Activated CD8-positive, alpha-beta T cell treated with anti-CD3 and anti-CD28 coated beads, Interleukin-2, amount 10 ng/mL, durations not matched to agents 7 days and 5 days (primary cell): ENCODE results near the gene PTH2. TPM values are rescaled to one million over a fixed set of nuclear protein-coding genes. Genes with fewer than 3 reads are reported as not detected.

Experiments
- ATAC-seq: fragments of 150-1000 bp; cut with Tn5 transposase; one replicate; pipeline ENCODE4 v1.10.0; 2021; ENCODE audit warnings: moderate library complexity
- CTCF ChIA-PET: fragments of 350-600 bp; sonication (Branson Sonifier 250); formaldehyde crosslinking; loops from one replicate; lab custom pipeline; 2021; ENCODE audit warnings: antibody characterized with exemption; lab: Charles Lee
- POLR2A ChIA-PET: fragments of 350-600 bp; sonication (Branson Sonifier 250); formaldehyde crosslinking; loops from one replicate; lab custom pipeline; 2021; ENCODE audit warnings: antibody characterized with exemption; lab: Charles Lee
- DNase-seq: peaks from one replicate; pipeline ENCODE4 v3.0.0-alpha.2; 2020
- H3K27ac Mint-ChIP-seq: one replicate; pipeline ENCODE4 v1.8.0; 2021; ENCODE audit warnings: mild to moderate bottlenecking, mixed read lengths
- H3K27me3 Mint-ChIP-seq: one replicate; pipeline ENCODE4 v1.8.0; 2021; ENCODE audit warnings: low read depth, mixed read lengths
- H3K36me3 Mint-ChIP-seq: one replicate; pipeline ENCODE4 v1.8.0; 2021; ENCODE audit warnings: low read depth, mixed read lengths
- H3K4me1 Mint-ChIP-seq: one replicate; pipeline ENCODE4 v1.8.0; 2021; ENCODE audit warnings: low read depth, mixed read lengths
- H3K4me3 Mint-ChIP-seq: one replicate; pipeline ENCODE4 v1.8.0; 2021; ENCODE audit warnings: mild to moderate bottlenecking, mixed read lengths
- H3K9me3 Mint-ChIP-seq: one replicate; pipeline ENCODE4 v1.8.0; 2022; ENCODE audit warnings: mixed read lengths; ENCODE audit not compliant: insufficient read depth
- total RNA-seq, 2 experiments: library from RNA; stranded (reverse); gene quantifications; one replicate each; pipeline ENCODE4 v1.2.3, GENCODE V29; 2021

Gene PTH2
- total RNA-seq, 2 experiments from 2014 or later: not detected

DNA sequence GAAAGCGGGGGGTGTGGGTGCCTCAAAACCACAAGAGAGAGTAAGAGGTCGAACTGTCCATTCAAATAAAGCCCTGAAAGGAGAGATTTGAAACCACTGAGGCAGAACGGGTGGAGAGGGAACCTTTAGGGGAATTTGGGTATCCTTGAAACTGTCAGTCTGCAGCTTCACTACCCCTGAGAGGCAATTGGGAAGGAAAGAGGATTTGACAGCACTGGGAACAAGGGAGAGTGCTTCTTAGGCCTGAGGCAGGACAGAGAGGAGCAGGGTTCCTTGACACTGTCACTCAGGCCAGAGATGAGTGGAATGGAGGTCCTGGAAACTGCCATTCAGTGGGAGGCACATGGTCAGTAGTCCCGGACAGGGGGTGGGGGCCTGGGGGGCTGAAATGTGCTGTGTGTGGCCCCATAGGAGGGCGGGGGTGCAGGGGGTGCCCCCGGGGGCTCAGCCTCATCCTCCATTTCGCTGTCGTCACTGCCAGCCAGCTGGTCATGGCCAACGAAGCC, 7.0 kb upstream of the PTH2 start:
- Mint-ChIP-seq H3K27me3 (peaks cover 77% of the 10 kb centered on the region), H3K9me3 (no peaks in the 10 kb centered on the region), H3K27ac (no peak overlapping the region), H3K4me3 (no peak overlapping the region), H3K36me3 (peaks cover 3% of the 10 kb centered on the region), H3K4me1 (peaks cover 53% of the 10 kb centered on the region)
- CTCF ChIA-PET: interaction anchor here (0.8 to 1.5 kb wide), 5 partner anchors 9 to 232 kb away, joined by 3 to 11 read pairs (median 4); no protein-coding TSS in a partner anchor
- ATAC-seq (no peak), DNase-seq (no peak)
- POLR2A ChIA-PET: no interaction called here

DNA sequence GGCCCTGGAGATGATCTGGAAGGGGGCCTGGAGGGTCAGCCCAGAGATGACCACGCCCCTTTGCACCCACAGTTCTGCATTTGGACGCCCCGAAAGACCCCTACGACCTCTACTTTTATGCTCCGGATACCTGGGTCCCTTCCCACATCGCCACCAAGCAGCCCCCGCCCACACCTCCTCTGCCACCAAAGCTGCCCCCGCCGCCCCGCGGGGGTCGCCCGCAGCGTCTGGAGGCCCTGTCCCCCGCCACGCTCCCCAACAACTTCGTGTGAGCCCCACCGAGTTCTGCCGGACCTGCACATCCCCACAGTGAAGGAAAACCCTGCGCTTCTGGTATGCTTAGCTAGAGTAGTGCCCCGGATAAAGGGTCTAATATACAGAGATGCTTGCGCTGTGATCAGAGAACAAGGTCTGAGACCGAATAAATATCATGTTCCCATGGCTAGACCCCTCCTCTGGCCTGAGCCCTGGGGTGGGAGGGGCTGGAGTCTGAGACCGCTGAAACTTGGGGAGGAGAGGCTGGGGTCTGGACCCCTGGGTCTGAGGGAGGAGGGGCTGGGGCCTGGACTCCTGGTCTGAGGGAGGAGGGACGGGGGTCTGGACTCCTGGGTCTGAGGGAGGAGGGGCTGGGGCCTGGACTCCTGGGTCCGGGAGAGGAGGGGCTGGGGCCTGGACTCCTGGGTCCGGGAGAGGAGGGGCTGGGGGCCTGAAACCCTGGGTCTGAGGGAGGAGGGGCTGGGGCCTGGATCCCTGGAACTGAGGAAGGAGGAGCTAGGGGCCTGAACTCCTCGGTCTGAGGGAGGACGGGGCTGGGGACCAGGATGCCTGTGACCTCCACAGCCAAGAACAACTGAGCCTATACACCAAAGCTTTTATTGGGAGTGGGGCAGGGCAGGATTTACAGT, 5.6 kb upstream of the PTH2 start:
- no peak overlapping the region for H3K27ac Mint-ChIP-seq
- CTCF ChIA-PET: interaction anchor here (1.3 to 1.5 kb wide), 4 partner anchors 8 to 48 kb away, joined by 3 to 11 read pairs (median 4); no protein-coding TSS in a partner anchor
- H3K27me3 Mint-ChIP-seq: peaks cover 79% of the 10 kb centered on the region
- H3K9me3 Mint-ChIP-seq: no peaks in the 10 kb centered on the region
- POLR2A ChIA-PET: no interaction called here
- no peak overlapping the region for H3K4me3 Mint-ChIP-seq
- DNase-seq (no peak), ATAC-seq (no peak)
- peaks cover 64% of the 10 kb centered on the region for H3K4me1 Mint-ChIP-seq
- H3K36me3 Mint-ChIP-seq: peaks cover 3% of the 10 kb centered on the region

DNA sequence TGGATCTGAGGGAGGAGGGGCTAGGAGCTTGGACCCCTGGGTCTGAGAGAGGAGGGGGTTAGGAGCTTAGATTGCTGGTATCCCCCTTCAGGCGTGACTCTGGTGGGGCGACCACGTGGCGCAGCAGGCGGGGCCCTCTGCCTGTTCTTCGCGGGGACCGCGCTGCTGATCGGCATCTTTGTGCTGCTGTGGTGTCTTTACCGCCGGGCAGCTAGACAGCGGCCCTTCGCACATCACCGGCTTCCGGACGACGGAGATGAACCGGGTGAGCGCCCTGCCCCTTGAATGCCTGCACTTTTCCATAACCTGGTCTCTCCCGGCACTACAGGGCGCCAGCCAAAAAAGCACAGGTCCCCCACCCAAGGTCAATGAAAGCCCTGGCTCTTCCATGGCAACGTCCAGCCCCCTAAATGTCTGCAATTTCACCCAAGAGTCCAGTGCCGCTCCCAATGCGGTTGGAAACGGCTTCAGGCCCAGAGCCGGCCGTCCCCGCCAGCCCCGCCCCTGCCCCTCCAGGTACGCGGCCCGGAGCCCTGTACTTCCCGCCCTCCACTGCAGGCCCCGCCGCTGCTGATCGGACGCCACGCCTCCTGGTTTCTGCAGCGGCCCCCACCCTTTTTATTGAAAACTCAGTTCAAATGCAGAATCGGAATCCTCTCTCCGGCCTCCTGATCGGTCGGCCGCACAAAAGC, 4.8 kb upstream of the PTH2 start:
- peaks cover 66% of the 10 kb centered on the region for H3K4me1 Mint-ChIP-seq
- POLR2A ChIA-PET: no interaction called here
- H3K9me3 Mint-ChIP-seq: no peaks in the 10 kb centered on the region
- peaks cover 79% of the 10 kb centered on the region for H3K27me3 Mint-ChIP-seq
- CTCF ChIA-PET: interaction anchor here (1.2 to 3.8 kb wide), 2 partner anchors 9 to 36 kb away, joined by 3 to 20 read pairs; no protein-coding TSS in a partner anchor
- ATAC-seq: peak; percentile 63
- peak overlapping the region; percentile 20 for H3K27ac Mint-ChIP-seq
- peaks cover 4% of the 10 kb centered on the region for H3K36me3 Mint-ChIP-seq
- peak; percentile 63 for DNase-seq
- peak overlapping the region; percentile 38 for H3K4me3 Mint-ChIP-seq

DNA sequence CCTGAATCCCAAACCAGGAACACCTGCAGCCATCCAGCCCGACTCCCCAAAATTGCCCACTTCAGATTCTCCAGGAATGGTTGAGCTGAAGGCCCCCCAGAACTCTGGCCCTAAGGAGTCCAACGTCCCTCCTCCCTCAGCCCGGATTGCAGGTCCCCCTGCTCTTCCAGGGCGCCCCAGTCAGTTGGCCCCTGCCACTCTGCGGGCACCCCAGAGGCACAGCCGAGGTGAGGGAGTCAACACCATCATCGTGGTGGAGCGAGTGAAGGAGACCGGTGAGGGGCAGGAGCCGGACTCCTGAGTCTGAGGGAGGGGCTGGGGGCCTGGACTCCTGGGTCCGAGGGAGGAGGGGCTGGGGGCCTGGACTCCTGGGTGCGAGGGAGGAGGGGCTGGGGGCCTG, 4.1 kb upstream of the PTH2 start:
- DNase-seq (no peak), ATAC-seq (no peak)
- Mint-ChIP-seq H3K9me3 (no peaks in the 10 kb centered on the region), H3K27me3 (peaks cover 79% of the 10 kb centered on the region), H3K4me3 (no peak overlapping the region), H3K36me3 (peaks cover 5% of the 10 kb centered on the region), H3K27ac (peak overlapping the region; percentile 14), H3K4me1 (peaks cover 67% of the 10 kb centered on the region)
- ChIA-PET POLR2A (no interaction called here), CTCF (interaction anchor here (0.9 to 3.8 kb wide), 3 partner anchors 9 to 46 kb away, joined by 3 to 20 read pairs (median 3); partner anchors contain the start of gene FLT3LG)

DNA sequence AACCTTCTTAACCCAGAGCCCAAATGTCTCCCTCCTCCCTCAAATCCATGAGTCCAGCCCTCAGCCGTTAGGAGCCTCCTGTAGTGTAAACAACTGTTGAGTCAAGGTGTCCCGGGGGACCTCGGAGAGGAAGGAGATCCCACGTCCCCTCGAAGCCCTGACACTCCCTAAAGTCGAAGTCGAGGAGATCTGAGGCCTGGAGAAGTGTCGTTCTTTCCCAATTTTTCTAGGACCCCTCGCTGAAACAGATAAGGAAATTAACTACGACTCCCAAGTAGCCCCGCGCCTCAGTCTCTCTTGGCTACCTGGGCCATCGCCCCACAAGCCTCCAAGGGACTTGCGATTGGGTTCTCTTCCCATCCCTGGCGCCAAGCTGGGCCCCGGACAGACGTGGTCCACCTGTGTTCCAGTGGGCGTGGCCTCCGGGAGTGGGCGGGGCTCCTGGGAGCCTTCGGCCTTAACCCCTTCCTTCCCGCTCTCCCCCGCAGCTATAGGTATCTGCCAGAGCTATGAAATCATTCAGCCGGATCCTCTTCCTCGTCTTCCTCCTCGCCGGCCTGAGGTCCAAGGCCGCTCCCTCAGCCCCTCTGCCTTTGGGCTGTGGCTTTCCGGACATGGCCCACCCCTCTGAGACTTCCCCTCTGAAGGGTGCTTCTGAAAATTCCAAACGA, 2.8 kb upstream of the PTH2 start:
- ChIA-PET POLR2A (interaction anchor here (1.1 kb wide), 1 partner anchor 93 kb away, joined by 3 read pairs; no protein-coding TSS in a partner anchor), CTCF (interaction anchor here (0.7 to 3.8 kb wide), 6 partner anchors 10 to 47 kb away, joined by 3 to 20 read pairs (median 4); partner anchors contain the start of gene FLT3LG)
- no peak for ATAC-seq
- Mint-ChIP-seq H3K4me3 (no peak overlapping the region), H3K27ac (no peak overlapping the region), H3K27me3 (peaks cover 82% of the 10 kb centered on the region), H3K9me3 (no peaks in the 10 kb centered on the region), H3K36me3 (peaks cover 3% of the 10 kb centered on the region), H3K4me1 (peaks cover 73% of the 10 kb centered on the region)
- DNase-seq: peak; percentile 56

DNA sequence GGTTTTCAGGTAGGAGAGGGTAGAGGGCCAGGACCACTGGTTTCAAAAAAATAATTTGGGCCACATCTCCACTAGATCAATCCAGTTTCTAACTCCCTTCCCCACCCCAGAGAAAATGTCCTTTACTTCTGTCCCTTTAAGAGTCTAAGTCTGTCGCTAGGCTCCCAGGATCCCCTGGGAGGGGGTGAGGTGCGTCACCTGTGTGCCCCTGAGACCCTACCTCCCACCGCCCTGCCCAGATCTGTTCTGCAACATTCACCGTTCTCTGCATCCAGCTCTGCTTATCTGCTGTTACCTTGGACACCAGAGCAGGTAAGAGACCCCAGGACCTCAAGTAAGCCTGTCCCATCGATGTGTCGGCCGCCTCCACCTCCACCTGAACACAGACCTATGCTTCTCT, 1.9 kb upstream of the PTH2 start, which contains the start of gene GFY:
Gene GFY, plus strand, starts transcription at position 211 of the 400 bp plus-strand sequence. CDS start 1,043 bp downstream, outside the sequence.
- CTCF ChIA-PET: interaction anchor here (1.4 to 3.8 kb wide), 5 partner anchors 9 to 33 kb away, joined by 3 to 20 read pairs (median 4); no protein-coding TSS in a partner anchor
- Mint-ChIP-seq H3K9me3 (no peaks in the 10 kb centered on the region), H3K27me3 (peaks cover 85% of the 10 kb centered on the region), H3K4me3 (no peak within 1 kb of the TSS), H3K36me3 (peaks cover 3% of the 10 kb centered on the region), H3K27ac (no peak within 1 kb of the TSS), H3K4me1 (peaks cover 74% of the 10 kb centered on the region)
- DNase-seq: no peak
- ATAC-seq: no peak
- POLR2A ChIA-PET: interaction anchor here (1.1 kb wide), 1 partner anchor 92 kb away, joined by 3 read pairs; no protein-coding TSS in a partner anchor

DNA sequence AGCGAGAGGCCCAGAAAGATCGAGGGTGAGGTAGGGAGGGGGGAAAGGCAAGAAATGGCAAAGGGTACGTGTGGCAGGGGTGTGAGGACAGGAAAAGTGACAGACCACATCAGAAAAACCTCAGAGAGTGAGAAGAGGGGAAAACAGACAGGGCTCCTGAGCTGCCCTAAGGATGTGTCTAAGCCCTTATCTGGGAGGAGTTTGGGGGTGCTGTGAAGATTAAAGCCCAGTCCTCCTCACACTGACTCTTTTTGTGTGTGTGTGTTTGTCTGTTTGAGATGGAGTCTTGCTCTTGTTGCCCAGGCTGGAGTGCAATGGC, 703 bp upstream of the PTH2 start:
- Mint-ChIP-seq H3K27me3 (peaks cover 86% of the 10 kb centered on the region), H3K36me3 (peaks cover 3% of the 10 kb centered on the region), H3K4me1 (peaks cover 70% of the 10 kb centered on the region), H3K4me3 (peak overlapping the region; percentile 52), H3K27ac (peak overlapping the region; percentile 21), H3K9me3 (no peaks in the 10 kb centered on the region)
- ChIA-PET CTCF (interaction anchor here (0.8 to 1.8 kb wide), 4 partner anchors 10 to 88 kb away, joined by 3 to 8 read pairs (median 3); partner anchors contain the start of gene CD37), POLR2A (interaction anchor here (0.9 to 1.2 kb wide), 2 partner anchors 10 to 15 kb away, joined by 3 read pairs; no protein-coding TSS in a partner anchor)
- ATAC-seq (peak; percentile 53), DNase-seq (peak; percentile 50)

DNA sequence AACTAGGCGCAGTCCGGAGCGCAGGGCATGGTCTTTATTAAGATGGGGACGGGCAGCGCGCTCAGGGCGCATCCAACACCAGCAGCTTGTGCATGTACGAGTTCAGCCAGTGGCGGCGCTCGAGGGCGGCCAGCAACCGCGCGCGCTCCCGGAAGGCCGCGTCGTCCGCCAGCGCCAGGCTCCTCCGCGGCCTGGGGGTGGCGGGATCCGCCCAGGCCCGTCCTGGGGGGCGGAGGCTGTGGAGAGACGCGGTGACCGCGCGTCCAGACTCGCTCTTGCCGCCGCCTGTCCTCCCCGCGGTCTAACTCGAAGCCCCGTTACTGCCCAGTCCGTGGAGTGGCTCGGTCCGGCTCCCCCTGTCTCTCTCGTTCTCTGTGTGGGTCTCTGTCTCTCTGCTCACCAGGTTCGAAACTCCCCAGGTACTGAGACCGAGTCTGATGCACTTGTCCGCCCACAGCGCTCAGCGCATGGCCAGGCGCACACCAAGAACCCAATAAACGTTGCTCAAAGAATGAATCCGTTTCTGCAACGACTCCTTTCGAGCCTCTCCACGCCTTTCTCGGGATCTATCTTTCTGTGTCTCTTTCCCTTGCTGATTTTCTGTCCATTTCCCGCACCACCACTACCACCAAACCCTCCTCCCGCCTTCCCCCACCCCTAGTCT, 702 bp downstream of the PTH2 start:
- peaks cover 3% of the 10 kb centered on the region for H3K36me3 Mint-ChIP-seq
- DNase-seq (peak; percentile 75), ATAC-seq (peak; percentile 65)
- H3K9me3 Mint-ChIP-seq: no peaks in the 10 kb centered on the region
- H3K27ac Mint-ChIP-seq: peak overlapping the region; percentile 58
- peaks cover 85% of the 10 kb centered on the region for H3K27me3 Mint-ChIP-seq
- ChIA-PET POLR2A (no interaction called here), CTCF (interaction anchor here (0.8 to 3.4 kb wide), 7 partner anchors 9 to 51 kb away, joined by 3 to 15 read pairs (median 4); no protein-coding TSS in a partner anchor)
- H3K4me1 Mint-ChIP-seq: peaks cover 58% of the 10 kb centered on the region
- peak overlapping the region; percentile 61 for H3K4me3 Mint-ChIP-seq

DNA sequence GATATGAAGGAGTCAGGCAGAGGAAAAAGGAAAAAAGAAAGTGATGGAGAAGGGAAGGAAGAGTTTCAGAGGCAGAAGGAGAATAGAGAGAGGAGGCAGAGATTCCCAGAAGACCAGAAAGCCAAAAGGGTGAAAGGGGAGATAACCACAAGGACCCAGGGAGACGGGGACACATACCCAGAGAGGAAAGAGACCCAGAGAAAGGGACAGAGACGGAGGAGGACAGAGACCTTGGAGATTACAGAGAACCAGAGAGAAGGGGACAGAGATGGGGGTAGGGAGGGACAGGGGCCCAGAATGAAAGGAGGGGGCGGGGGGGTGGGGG, 1.4 kb downstream of the PTH2 start:
- no peak overlapping the region for H3K4me3 Mint-ChIP-seq
- peaks cover 55% of the 10 kb centered on the region for H3K4me1 Mint-ChIP-seq
- POLR2A ChIA-PET: interaction anchor here (0.6 to 1.6 kb wide), 2 partner anchors 12 to 293 kb away, joined by 3 read pairs; no protein-coding TSS in a partner anchor
- no peak overlapping the region for H3K27ac Mint-ChIP-seq
- no peaks in the 10 kb centered on the region for H3K9me3 Mint-ChIP-seq
- no peak for ATAC-seq
- peaks cover 83% of the 10 kb centered on the region for H3K27me3 Mint-ChIP-seq
- CTCF ChIA-PET: interaction anchor here (0.8 to 3.4 kb wide), 8 partner anchors 8 to 51 kb away, joined by 3 to 15 read pairs (median 4); no protein-coding TSS in a partner anchor
- peaks cover 3% of the 10 kb centered on the region for H3K36me3 Mint-ChIP-seq
- no peak for DNase-seq
